ENCODE results near the gene CASZ1.

DNA sequence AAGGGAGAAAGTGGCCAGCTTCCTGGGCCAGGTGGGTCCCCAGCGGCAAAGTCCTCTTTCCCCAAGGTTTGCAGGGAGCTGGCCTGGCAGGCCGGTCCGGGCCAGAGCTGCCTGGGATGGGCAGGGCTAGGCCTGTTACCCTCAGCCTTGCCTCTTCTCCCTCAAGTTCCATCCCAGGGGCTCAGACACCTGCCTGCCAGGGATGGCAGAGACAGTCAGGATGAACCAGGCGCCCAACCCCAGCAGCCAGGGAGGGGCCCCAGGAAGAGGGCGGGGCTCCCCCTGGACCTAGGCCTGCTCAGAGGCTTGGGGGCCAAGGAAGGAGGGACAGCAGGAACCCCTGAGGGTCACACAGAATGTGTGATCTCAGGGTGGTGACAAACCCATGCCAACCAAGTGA is 120.6 kb downstream of the CASZ1 start:
- TF ChIP-seq POLR2AphosphoS5 (IDR thresholded peaks at IDR 0.05; ENCODE audit: low read depth, low read length) (no peak), POLR2A (IDR thresholded peaks at IDR 0.05; ENCODE audit: low read depth, low read length) (no peak)

Measured in GM12892 (cell line).